H1 (cell line): ENCODE measurements around the gene YEATS2.

Source experiments
- CHD1 ChIP-seq: IDR thresholded peaks from 2 replicates; pipeline ENCODE4 v1.6.1; 2012; ENCODE audit warnings: low read depth, low read length, improper control_type of control experiment
- JUN ChIP-seq: IDR thresholded peaks from 2 replicates; pipeline ENCODE4 v1.6.1; 2011; ENCODE audit warnings: low read depth, mild to moderate bottlenecking, improper control_type of control experiment, low read length
- MAFK ChIP-seq: IDR thresholded peaks from 2 replicates; pipeline ENCODE4 v1.6.1; 2012; ENCODE audit warnings: low read depth, mild to moderate bottlenecking, improper control_type of control experiment, low read length
- POLR2A ChIP-seq, 2 experiments: IDR thresholded peaks; 1 replicate in 1 of 2; 2 replicates in 1 of 2; pipeline ENCODE4 v1.6.1; 2011; ENCODE audit warnings: low read depth in 2 of 2, low read length in 2 of 2, mild to moderate bottlenecking in 2 of 2; ENCODE audit errors: control extremely low read depth in 1 of 2
- POLR2AphosphoS5 ChIP-seq: IDR thresholded peaks from 2 replicates; pipeline ENCODE4 v1.6.1; 2011; ENCODE audit warnings: low read depth, low read length
- SIN3A ChIP-seq, 2 experiments: IDR thresholded peaks in 1 of 2; conservative IDR thresholded peaks in 1 of 2; 2 replicates each; pipeline ENCODE4 v1.6.1; 2011 to 2012; ENCODE audit warnings: low read length in 2 of 2, improper control_type of control experiment in 1 of 2, low read depth in 1 of 2, mild to moderate bottlenecking in 1 of 2
- TF ChIP-seq, protein P1 (sequence below), 3 experiments: IDR thresholded peaks; 1 replicate in 2 of 3; 2 replicates in 1 of 3; pipeline versions ENCODE4 v1.5.1 to v1.6.1; 2011; ENCODE audit warnings: low read length in 3 of 3, mild to moderate bottlenecking in 3 of 3, inconsistent platforms in 2 of 3, low read depth in 1 of 3, moderate library complexity in 1 of 3; ENCODE audit not compliant: insufficient read depth in 1 of 3; ENCODE audit errors: control extremely low read depth in 1 of 3

GRCh38 chr3:183790700-183791099 is 93.1 kb downstream of the YEATS2 start:
- TF ChIP-seq JUN, result no peak
- TF ChIP-seq, protein P1, sequence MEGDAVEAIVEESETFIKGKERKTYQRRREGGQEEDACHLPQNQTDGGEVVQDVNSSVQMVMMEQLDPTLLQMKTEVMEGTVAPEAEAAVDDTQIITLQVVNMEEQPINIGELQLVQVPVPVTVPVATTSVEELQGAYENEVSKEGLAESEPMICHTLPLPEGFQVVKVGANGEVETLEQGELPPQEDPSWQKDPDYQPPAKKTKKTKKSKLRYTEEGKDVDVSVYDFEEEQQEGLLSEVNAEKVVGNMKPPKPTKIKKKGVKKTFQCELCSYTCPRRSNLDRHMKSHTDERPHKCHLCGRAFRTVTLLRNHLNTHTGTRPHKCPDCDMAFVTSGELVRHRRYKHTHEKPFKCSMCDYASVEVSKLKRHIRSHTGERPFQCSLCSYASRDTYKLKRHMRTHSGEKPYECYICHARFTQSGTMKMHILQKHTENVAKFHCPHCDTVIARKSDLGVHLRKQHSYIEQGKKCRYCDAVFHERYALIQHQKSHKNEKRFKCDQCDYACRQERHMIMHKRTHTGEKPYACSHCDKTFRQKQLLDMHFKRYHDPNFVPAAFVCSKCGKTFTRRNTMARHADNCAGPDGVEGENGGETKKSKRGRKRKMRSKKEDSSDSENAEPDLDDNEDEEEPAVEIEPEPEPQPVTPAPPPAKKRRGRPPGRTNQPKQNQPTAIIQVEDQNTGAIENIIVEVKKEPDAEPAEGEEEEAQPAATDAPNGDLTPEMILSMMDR (IDR thresholded peaks at IDR 0.05; ENCODE audit: control extremely low read depth in 1 of 3, insufficient read depth in 1 of 3, low read depth in 1 of 3, low read length in 3 of 3), result no peak
- no peak for TF ChIP-seq SIN3A (conservative IDR thresholded peaks at IDR 0.05 in 1 of 2, IDR thresholded peaks at IDR 0.05 in 1 of 2; ENCODE audit: low read depth in 1 of 2, low read length in 2 of 2)
- no peak for TF ChIP-seq POLR2A (IDR thresholded peaks at IDR 0.05; ENCODE audit: control extremely low read depth in 1 of 2, low read depth in 2 of 2, low read length in 2 of 2)
- TF ChIP-seq MAFK, result no peak
- no peak for TF ChIP-seq POLR2AphosphoS5
- TF ChIP-seq CHD1, result no peak
